ENCODE results near the gene OVCH1.

The OVCH1 gene, protein sequence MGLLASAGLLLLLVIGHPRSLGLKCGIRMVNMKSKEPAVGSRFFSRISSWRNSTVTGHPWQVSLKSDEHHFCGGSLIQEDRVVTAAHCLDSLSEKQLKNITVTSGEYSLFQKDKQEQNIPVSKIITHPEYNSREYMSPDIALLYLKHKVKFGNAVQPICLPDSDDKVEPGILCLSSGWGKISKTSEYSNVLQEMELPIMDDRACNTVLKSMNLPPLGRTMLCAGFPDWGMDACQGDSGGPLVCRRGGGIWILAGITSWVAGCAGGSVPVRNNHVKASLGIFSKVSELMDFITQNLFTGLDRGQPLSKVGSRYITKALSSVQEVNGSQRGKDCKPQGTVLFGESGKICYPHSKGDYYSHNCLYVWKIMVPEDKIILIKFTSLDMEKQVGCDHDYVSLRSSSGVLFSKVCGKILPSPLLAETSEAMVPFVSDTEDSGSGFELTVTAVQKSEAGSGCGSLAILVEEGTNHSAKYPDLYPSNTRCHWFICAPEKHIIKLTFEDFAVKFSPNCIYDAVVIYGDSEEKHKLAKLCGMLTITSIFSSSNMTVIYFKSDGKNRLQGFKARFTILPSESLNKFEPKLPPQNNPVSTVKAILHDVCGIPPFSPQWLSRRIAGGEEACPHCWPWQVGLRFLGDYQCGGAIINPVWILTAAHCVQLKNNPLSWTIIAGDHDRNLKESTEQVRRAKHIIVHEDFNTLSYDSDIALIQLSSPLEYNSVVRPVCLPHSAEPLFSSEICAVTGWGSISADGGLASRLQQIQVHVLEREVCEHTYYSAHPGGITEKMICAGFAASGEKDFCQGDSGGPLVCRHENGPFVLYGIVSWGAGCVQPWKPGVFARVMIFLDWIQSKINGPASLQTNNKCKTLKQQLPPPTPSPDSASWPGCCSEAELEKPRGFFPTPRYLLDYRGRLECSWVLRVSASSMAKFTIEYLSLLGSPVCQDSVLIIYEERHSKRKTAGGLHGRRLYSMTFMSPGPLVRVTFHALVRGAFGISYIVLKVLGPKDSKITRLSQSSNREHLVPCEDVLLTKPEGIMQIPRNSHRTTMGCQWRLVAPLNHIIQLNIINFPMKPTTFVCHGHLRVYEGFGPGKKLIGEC

DNA sequence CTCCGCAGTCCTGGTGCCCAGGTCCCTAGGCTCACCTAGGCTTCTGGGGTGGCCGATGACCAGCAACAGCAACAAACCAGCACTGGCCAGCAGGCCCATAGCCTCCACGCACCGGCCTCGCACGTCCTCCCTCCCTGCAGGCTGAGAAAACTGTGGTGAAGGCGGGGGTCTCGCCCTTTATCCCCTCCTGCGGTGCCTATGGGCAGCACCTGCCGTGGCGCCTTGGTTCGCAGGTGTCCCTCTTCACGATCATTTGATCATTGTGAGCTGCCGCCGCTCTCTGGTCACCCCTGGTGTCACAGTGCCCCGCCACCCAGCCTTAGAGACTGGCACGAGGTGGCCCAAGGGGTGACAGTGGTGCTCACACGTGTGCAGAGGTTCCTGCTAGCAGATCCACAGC is at the start of gene OVCH1:
Gene OVCH1 (minus strand): TSS at position 99 of the 400 bp plus-strand sequence. CDS start 0 bp downstream, at position 99.
- no peaks in the 10 kb centered on the region for H3K9me3 ChIP-seq (ENCODE audit: low read depth, low read length)
- DNase-seq (ENCODE audit: low read depth, low spot score) = no peak
- H3K27ac ChIP-seq = no peak within 1 kb of the TSS
- H3K36me3 ChIP-seq (ENCODE audit: insufficient read depth, low read length) = no peaks in the 10 kb centered on the region
- H3K9ac ChIP-seq (ENCODE audit: insufficient read length) = no peak within 1 kb of the TSS
- H3K4me3 ChIP-seq = no peak within 1 kb of the TSS
- no peak for TF ChIP-seq POLR2AphosphoS5 (IDR thresholded peaks at IDR 0.05; ENCODE audit: borderline replicate concordance, low read depth, low read length)
- TF ChIP-seq FOXP2 (optimal IDR thresholded peaks at IDR 0.05; ENCODE audit: control extremely low read depth, extremely low read length, insufficient read depth) = no peak
- no peak for TF ChIP-seq EZH2 (IDR thresholded peaks at IDR 0.05)

DNA sequence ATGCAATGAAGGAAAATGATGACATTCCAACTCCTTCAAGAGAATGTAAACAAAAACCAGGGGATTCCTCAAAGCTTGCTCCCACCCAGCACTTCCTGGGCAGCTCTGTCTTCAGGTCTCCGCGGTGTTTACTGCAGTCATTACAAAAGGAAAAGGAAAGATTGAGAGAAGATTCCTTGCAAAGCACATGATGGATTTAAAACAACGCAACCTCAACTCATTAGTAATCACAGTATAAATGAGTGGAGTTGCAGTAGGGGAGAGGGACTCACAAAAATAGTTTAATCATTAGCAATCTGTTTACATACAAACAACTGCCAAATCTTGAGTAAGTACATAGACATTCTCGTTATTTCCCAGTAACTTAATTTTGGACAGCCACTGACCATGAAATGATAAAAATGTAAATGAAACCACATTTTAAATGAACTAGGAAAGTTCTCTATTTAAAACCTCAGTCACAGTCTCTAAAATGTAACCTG is 49.7 kb upstream of the OVCH1 start:
- H3K36me3 ChIP-seq (ENCODE audit: insufficient read depth, low read length) = no peaks in the 10 kb centered on the region
- no peak overlapping the region for H3K4me3 ChIP-seq
- TF ChIP-seq FOXP2 (optimal IDR thresholded peaks at IDR 0.05; ENCODE audit: control extremely low read depth, extremely low read length, insufficient read depth) (no peak), EZH2 (IDR thresholded peaks at IDR 0.05) (no peak), POLR2AphosphoS5 (IDR thresholded peaks at IDR 0.05; ENCODE audit: borderline replicate concordance, low read depth, low read length) (no peak)
- no peak overlapping the region for H3K9ac ChIP-seq (ENCODE audit: insufficient read length)
- H3K27ac ChIP-seq = no peak overlapping the region
- no peak for DNase-seq (ENCODE audit: low read depth, low spot score)
- no peaks in the 10 kb centered on the region for H3K9me3 ChIP-seq (ENCODE audit: low read depth, low read length)

DNA sequence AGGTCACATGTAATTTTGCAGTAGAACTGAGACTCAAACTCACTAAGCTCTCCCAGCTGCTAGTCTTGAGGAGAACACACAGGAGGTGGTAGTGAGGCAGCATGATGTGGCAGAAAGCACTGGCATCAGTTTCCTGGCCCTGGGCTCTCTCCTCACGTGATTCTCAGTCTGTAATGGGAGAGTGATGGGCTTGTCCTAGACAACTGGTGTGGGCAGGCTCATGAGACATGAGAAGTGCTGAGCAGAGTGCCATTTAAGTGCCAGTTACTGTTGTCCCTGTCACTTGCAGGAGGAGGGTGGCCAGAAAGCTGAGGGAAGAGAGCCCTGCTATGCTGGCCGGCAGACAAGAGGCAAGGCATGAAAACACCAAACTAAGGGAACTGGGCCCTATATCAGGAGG is 48.5 kb upstream of the OVCH1 start:
- no peak for DNase-seq (ENCODE audit: low read depth, low spot score)
- no peak overlapping the region for H3K4me3 ChIP-seq
- no peak overlapping the region for H3K9ac ChIP-seq (ENCODE audit: insufficient read length)
- TF ChIP-seq FOXP2 (optimal IDR thresholded peaks at IDR 0.05; ENCODE audit: control extremely low read depth, extremely low read length, insufficient read depth) (no peak), POLR2AphosphoS5 (IDR thresholded peaks at IDR 0.05; ENCODE audit: borderline replicate concordance, low read depth, low read length) (no peak), EZH2 (IDR thresholded peaks at IDR 0.05) (no peak)
- no peaks in the 10 kb centered on the region for H3K36me3 ChIP-seq (ENCODE audit: insufficient read depth, low read length)
- H3K27ac ChIP-seq = no peak overlapping the region
- H3K9me3 ChIP-seq (ENCODE audit: low read depth, low read length) = no peaks in the 10 kb centered on the region

DNA sequence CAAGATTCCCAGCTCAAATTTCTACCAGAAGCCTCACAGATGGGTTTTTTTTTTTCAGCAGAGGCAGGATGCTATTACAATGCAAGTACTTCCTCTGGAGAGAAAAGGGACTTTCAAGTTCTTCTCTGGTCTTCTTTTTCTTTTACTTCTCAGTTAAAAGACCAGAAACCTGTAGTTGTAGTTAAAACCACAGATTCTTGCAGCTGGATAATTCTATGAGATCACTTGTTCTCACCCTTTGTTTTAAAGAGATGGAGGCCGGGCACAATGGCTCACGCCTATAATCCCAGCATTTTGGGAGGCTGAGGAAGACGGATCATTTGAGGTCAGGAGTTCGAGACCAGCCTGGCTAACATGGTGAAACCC is 47.6 kb upstream of the OVCH1 start:
- TF ChIP-seq EZH2 (IDR thresholded peaks at IDR 0.05) (no peak), FOXP2 (optimal IDR thresholded peaks at IDR 0.05; ENCODE audit: control extremely low read depth, extremely low read length, insufficient read depth) (no peak), POLR2AphosphoS5 (IDR thresholded peaks at IDR 0.05; ENCODE audit: borderline replicate concordance, low read depth, low read length) (no peak)
- no peak for DNase-seq (ENCODE audit: low read depth, low spot score)
- Histone ChIP-seq H3K9me3 (ENCODE audit: low read depth, low read length) (no peaks in the 10 kb centered on the region), H3K27ac (no peak overlapping the region), H3K4me3 (no peak overlapping the region), H3K9ac (ENCODE audit: insufficient read length) (no peak overlapping the region), H3K36me3 (ENCODE audit: insufficient read depth, low read length) (no peaks in the 10 kb centered on the region)

DNA sequence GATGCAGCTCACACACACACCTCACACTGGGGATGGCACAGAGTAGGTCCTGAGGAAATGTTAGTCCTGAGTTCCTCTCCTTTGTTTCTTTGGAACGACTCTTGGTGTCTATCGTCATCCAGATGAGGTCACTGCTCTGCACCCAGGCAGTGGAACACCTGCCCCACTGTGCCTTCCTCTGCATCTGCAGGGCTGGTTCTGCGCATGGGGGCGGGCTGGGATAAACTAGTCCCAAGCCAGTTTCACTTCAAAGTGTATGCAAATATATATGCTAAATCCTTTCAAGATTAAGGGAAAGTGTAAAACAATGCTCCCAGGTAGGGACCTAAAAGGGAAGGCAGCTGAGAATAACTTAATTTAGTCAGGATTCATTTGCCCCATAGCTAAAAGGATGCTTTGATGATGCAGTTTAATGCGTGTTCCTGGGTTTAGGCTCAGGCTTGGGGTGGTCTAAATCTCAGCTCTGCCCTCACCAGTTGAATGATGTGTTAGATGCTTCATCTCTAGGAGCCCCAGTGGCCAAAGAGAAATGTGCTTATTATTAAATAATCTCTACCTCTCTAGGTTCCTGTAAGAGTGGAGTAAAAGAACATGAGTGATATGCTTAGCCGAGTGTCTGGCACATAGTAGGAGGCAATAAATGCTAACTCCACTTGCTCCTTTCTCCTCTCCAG is 47.1 kb upstream of the OVCH1 start:
- H3K9ac ChIP-seq (ENCODE audit: insufficient read length) = no peak overlapping the region
- no peaks in the 10 kb centered on the region for H3K9me3 ChIP-seq (ENCODE audit: low read depth, low read length)
- TF ChIP-seq FOXP2 (optimal IDR thresholded peaks at IDR 0.05; ENCODE audit: control extremely low read depth, extremely low read length, insufficient read depth) (no peak), POLR2AphosphoS5 (IDR thresholded peaks at IDR 0.05; ENCODE audit: borderline replicate concordance, low read depth, low read length) (no peak), EZH2 (IDR thresholded peaks at IDR 0.05) (no peak)
- no peak for DNase-seq (ENCODE audit: low read depth, low spot score)
- H3K27ac ChIP-seq = no peak overlapping the region
- H3K4me3 ChIP-seq = no peak overlapping the region
- H3K36me3 ChIP-seq (ENCODE audit: insufficient read depth, low read length) = no peaks in the 10 kb centered on the region

DNA sequence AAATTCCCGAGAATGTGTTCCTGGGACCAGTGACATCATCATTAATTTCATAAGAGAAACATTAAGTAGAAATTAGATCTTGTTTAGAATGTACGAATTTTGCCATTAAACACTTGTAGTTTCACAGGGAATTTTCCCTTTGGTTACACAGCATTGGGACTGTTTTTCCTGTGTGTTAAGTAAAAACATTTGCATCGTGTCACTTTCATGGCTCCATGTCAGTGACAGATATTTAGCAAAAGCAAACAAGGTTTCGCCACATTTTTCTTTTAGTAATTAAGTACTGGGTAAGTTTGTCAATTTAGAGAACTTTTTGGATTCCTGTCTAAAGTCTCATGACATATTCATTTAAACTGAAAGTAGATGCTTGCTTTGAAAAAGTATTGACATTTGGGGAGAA is 45.5 kb upstream of the OVCH1 start:
- no peaks in the 10 kb centered on the region for H3K9me3 ChIP-seq (ENCODE audit: low read depth, low read length)
- no peak overlapping the region for H3K27ac ChIP-seq
- H3K4me3 ChIP-seq = no peak overlapping the region
- no peak for TF ChIP-seq POLR2AphosphoS5 (IDR thresholded peaks at IDR 0.05; ENCODE audit: borderline replicate concordance, low read depth, low read length)
- no peak for TF ChIP-seq FOXP2 (optimal IDR thresholded peaks at IDR 0.05; ENCODE audit: control extremely low read depth, extremely low read length, insufficient read depth)
- no peak for TF ChIP-seq EZH2 (IDR thresholded peaks at IDR 0.05)
- no peak for DNase-seq (ENCODE audit: low read depth, low spot score)
- H3K36me3 ChIP-seq (ENCODE audit: insufficient read depth, low read length) = no peaks in the 10 kb centered on the region
- H3K9ac ChIP-seq (ENCODE audit: insufficient read length) = no peak overlapping the region

DNA sequence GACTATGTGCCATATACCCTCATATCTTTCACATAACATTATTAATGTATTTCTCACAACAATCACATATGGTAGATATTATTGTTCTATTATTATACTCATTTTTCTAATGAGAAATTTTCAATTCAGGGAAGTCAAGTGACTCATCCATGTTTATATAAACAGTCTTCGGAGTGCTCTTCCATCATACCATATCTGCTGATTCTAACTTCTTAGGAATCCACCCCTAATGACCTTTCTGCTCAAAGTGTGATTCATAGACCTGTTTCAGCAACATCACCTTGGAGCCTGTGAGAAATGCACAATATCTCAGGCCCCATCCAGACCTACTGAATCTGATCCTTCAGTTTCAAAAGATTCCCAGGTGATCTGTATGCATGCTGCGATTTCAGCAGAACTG is 39.8 kb upstream of the OVCH1 start:
- TF ChIP-seq EZH2 (IDR thresholded peaks at IDR 0.05) (no peak), FOXP2 (optimal IDR thresholded peaks at IDR 0.05; ENCODE audit: control extremely low read depth, extremely low read length, insufficient read depth) (no peak), POLR2AphosphoS5 (IDR thresholded peaks at IDR 0.05; ENCODE audit: borderline replicate concordance, low read depth, low read length) (no peak)
- no peaks in the 10 kb centered on the region for H3K9me3 ChIP-seq (ENCODE audit: low read depth, low read length)
- H3K4me3 ChIP-seq = no peak overlapping the region
- no peaks in the 10 kb centered on the region for H3K36me3 ChIP-seq (ENCODE audit: insufficient read depth, low read length)
- DNase-seq (ENCODE audit: low read depth, low spot score) = no peak
- no peak overlapping the region for H3K9ac ChIP-seq (ENCODE audit: insufficient read length)
- no peak overlapping the region for H3K27ac ChIP-seq
